Measurements from ENCODE around the gene XAGE2. TPM values are rescaled to one million over a fixed set of nuclear protein-coding genes. Genes with fewer than 3 reads are reported as not detected.

XAGE2 gene
- total RNA-seq, 1 experiment from 2014 or later = not detected

GRCh38 chrX:52415304-52415703 lies 46.5 kb downstream of the XAGE2 start:
- no peaks in the 10 kb centered on the region for H3K27me3 ChIP-seq
- H3K9me3 ChIP-seq = no peaks in the 10 kb centered on the region
- DNase-seq = no peak
- H3K4me3 ChIP-seq = no peak overlapping the region
- no peaks in the 10 kb centered on the region for H3K36me3 ChIP-seq

- DNase-seq = no peak
- Histone ChIP-seq H3K4me3 (no peak overlapping the region), H3K36me3 (no peaks in the 10 kb centered on the region), H3K9me3 (no peaks in the 10 kb centered on the region), H3K27me3 (no peaks in the 10 kb centered on the region)
Observed at GRCh38 chrX:52416816-52417215, 48.0 kb downstream of the XAGE2 start.

GRCh38 chrX:52420824-52421443 lies 52.1 kb downstream of the XAGE2 start:
- Histone ChIP-seq H3K9me3 (no peaks in the 10 kb centered on the region), H3K36me3 (no peaks in the 10 kb centered on the region), H3K27me3 (no peaks in the 10 kb centered on the region), H3K4me3 (no peak overlapping the region)
- DNase-seq = no peak

- no peak overlapping the region for H3K4me3 ChIP-seq
- DNase-seq = no peak
- no peaks in the 10 kb centered on the region for H3K27me3 ChIP-seq
- H3K9me3 ChIP-seq = no peaks in the 10 kb centered on the region
- H3K36me3 ChIP-seq = no peaks in the 10 kb centered on the region
Observed at GRCh38 chrX:52422884-52423283, 54.1 kb downstream of the XAGE2 start.

- Histone ChIP-seq H3K9me3 (no peaks in the 10 kb centered on the region), H3K36me3 (no peaks in the 10 kb centered on the region), H3K4me3 (no peak overlapping the region), H3K27me3 (no peaks in the 10 kb centered on the region)
- DNase-seq = peak; percentile 70
Observed at GRCh38 chrX:52424656-52425055, 55.8 kb downstream of the XAGE2 start.

Other genes with a start within 250 kb of the XAGE2 start
- gene MAGED4, start 184.1 kb upstream of the XAGE2 start, total RNA-seq (2014; rRNA removed; shearing (Covaris generic); ENCODE audit: low replicate concordance) = 0.36 and 16.8 TPM in 2 replicates
- gene XAGE1A, start 126.8 kb downstream of the XAGE2 start, total RNA-seq (2014; rRNA removed; shearing (Covaris generic); ENCODE audit: low replicate concordance) = not detected in 2 replicates
- gene XAGE1B, start 148.0 kb downstream of the XAGE2 start, total RNA-seq (2014; rRNA removed; shearing (Covaris generic); ENCODE audit: low replicate concordance) = not detected in 2 replicates

Measured in MG63 (cell line).